Right lobe of liver (tissue), 6 donors: ENCODE measurements around the gene NCOA1. TPM values are rescaled to one million over a fixed set of nuclear protein-coding genes. Genes with fewer than 3 reads are reported as not detected.

Source experiments
- ATAC-seq, 4 donors: fragments of 200-7000 bp; cut with Tn5 transposase; one replicate each; pipeline ENCODE4 v1.9.1; 2020; ENCODE audit warnings: mild to moderate bottlenecking in 4 of 4, moderate library complexity in 4 of 4
- DNase-seq, 3 donors: peaks; one replicate each; pipeline ENCODE4 v3.0.0-alpha.2; 2020
- H3K27ac ChIP-seq, 3 donors: fragments of 200-600 bp; one replicate each; pipeline ENCODE4 v1.8.0; 2022
- H3K27me3 ChIP-seq, 2 donors: fragments of 200-600 bp; one replicate each; pipeline ENCODE4 v1.8.0; 2022
- H3K36me3 ChIP-seq, 4 donors: fragments of 200-600 bp; sonication (generic) in 1 of 4; one replicate each; pipeline versions ENCODE4 v1.5.1 to v1.8.0; 2017 to 2022; ENCODE audit warnings: control low read depth in 1 of 4
- H3K4me1 ChIP-seq, 4 donors: fragments of 200-600 bp; sonication (generic) in 1 of 4; one replicate each; pipeline versions ENCODE4 v1.5.1 to v1.8.0; 2017 to 2022; ENCODE audit warnings: control low read depth in 1 of 4
- H3K4me3 ChIP-seq, 3 donors: fragments of 200-600 bp; one replicate each; pipeline ENCODE4 v1.8.0; 2022
- H3K9me3 ChIP-seq, 4 donors: fragments of 200-600 bp; sonication (generic) in 1 of 4; one replicate each; pipeline versions ENCODE4 v1.5.1 to v1.8.0; 2017 to 2022; ENCODE audit warnings: control low read depth in 1 of 4
- CTCF ChIP-seq, 4 donors: fragments of 200-600 bp in 3 of 4; fragments of 450-650 bp in 1 of 4; IDR thresholded peaks; one replicate each; pipeline versions ENCODE4 v1.5.1 to v1.8.0; 2016 to 2022; ENCODE audit warnings: antibody characterized with exemption in 4 of 4, mild to moderate bottlenecking in 2 of 4
- POLR2A ChIP-seq: fragments of 450-650 bp; IDR thresholded peaks from one replicate; pipeline ENCODE4 v1.6.1; 2017; ENCODE audit warnings: antibody characterized with exemption, mild to moderate bottlenecking
- WGBS: methylation state at CpG from one replicate; pipeline ENCODE4 v1.1.6; 2018; ENCODE audit warnings: low coverage, low lambda C conversion rate; ENCODE audit not compliant: insufficient coverage; ENCODE audit errors: missing lambda C conversion rate; 5-methylcytosine and 5-hydroxymethylcytosine counted together
- intact Hi-C, 2 donors: fragments of 100-400 bp; cut with DNase I; formaldehyde crosslinking; loops; one replicate each; pipeline versions ENCODE4 v1.11.2 to v1.14.1; 2022
- total RNA-seq, 6 experiments: library from RNA; depleted of rRNA in 2 of 6; stranded (reverse); fragments of >200 nt in 2 of 6; fragmentation: NEBNext Ultra II Directional in 3 of 6; extraction: Animal tissue kit (Norgen Biotek cat#: 25700) in 3 of 6; gene quantifications; one replicate each; pipeline versions ENCODE4 v1.1.0 to v1.2.4, GENCODE V29; 2016 to 2023
- donor health status: DM: no; HTN: yes; CAD: no.
- donor health status: DM: no; HTN: no; CAD: no.
- donor health status: DM: no; HTN: no; CAD: no.
- donor health status: DM: no; HTN: yes; CAD: no.
- donor health status: DM: no; HTN: yes; CAD: no.

The NCOA1 gene
- total RNA-seq, 6 experiments from 2014 or later = 13.5 to 18.9 (median 16.4) TPM

- Histone ChIP-seq H3K27ac (no peak overlapping the region), H3K27me3 (no peaks in the 10 kb centered on the region), H3K4me3 (no peak overlapping the region), H3K4me1 (no peaks in the 10 kb centered on the region), H3K9me3 (no peaks in the 10 kb centered on the region), H3K36me3 (no peaks in the 10 kb centered on the region)
- DNase-seq = no peak
- WGBS = 82% methylated on average over 1 of the region's 1 CpG
- no peak for ATAC-seq
- intact Hi-C loops = no loop called here
- TF ChIP-seq POLR2A (no peak), CTCF (IDR thresholded peaks at IDR 0.05) (no peak)
Observed at GRCh38 chr2:24570225-24570624, 79.2 kb downstream of the NCOA1 start.

GRCh38 chr2:24571828-24572442, 80.9 kb downstream of the NCOA1 start:
- Histone ChIP-seq H3K4me3 (no peak overlapping the region), H3K4me1 (no peaks in the 10 kb centered on the region), H3K9me3 (no peaks in the 10 kb centered on the region), H3K27me3 (no peaks in the 10 kb centered on the region), H3K36me3 (no peaks in the 10 kb centered on the region), H3K27ac (no peak overlapping the region)
- WGBS = 66% methylated on average over 2 of the region's 2 CpGs
- DNase-seq = no peak
- TF ChIP-seq POLR2A = no peak
- intact Hi-C loops = no loop called here
- ATAC-seq = no peak

GRCh38 chr2:24576146-24576545, 85.1 kb downstream of the NCOA1 start:
- intact Hi-C loops = no loop called here
- Histone ChIP-seq H3K4me1 (no peaks in the 10 kb centered on the region), H3K27me3 (no peaks in the 10 kb centered on the region), H3K27ac (no peak overlapping the region), H3K4me3 (no peak overlapping the region), H3K36me3 (no peaks in the 10 kb centered on the region), H3K9me3 (no peaks in the 10 kb centered on the region)
- no peak for ATAC-seq
- DNase-seq = no peak
- TF ChIP-seq POLR2A = no peak
- TF ChIP-seq CTCF (IDR thresholded peaks at IDR 0.05) = no peak

GRCh38 chr2:24576617-24577016, 85.6 kb downstream of the NCOA1 start:
- no peak overlapping the region for H3K4me3 ChIP-seq
- no peaks in the 10 kb centered on the region for H3K27me3 ChIP-seq
- no peak for TF ChIP-seq POLR2A
- TF ChIP-seq CTCF (IDR thresholded peaks at IDR 0.05) = no peak
- intact Hi-C loops = no loop called here
- no peak for ATAC-seq
- 89% methylated on average over 1 of the region's 1 CpG for WGBS
- no peak overlapping the region for H3K27ac ChIP-seq
- H3K4me1 ChIP-seq = no peaks in the 10 kb centered on the region
- no peak for DNase-seq
- H3K9me3 ChIP-seq = no peaks in the 10 kb centered on the region
- no peaks in the 10 kb centered on the region for H3K36me3 ChIP-seq

GRCh38 chr2:24577481-24577880, 86.4 kb downstream of the NCOA1 start:
- Histone ChIP-seq H3K9me3 (no peaks in the 10 kb centered on the region), H3K4me1 (no peaks in the 10 kb centered on the region), H3K4me3 (no peak overlapping the region), H3K27me3 (no peaks in the 10 kb centered on the region), H3K36me3 (no peaks in the 10 kb centered on the region), H3K27ac (no peak overlapping the region)
- 46% methylated on average over 2 of the region's 2 CpGs for WGBS
- no peak for DNase-seq
- ATAC-seq = no peak
- TF ChIP-seq POLR2A (no peak), CTCF (IDR thresholded peaks at IDR 0.05) (no peak)
- intact Hi-C loops = no loop called here
